ENCODE measurements around the gene NFIX. TPM values are rescaled to one million over a fixed set of nuclear protein-coding genes. Genes with fewer than 3 reads are reported as not detected.

Gene NFIX
- total and polyA plus RNA-seq, 2 of the 13 experiments (the other 11 are each of a cell fraction or from before 2014, with no cell fraction given) = 3.4 to 5.4 TPM

DNA sequence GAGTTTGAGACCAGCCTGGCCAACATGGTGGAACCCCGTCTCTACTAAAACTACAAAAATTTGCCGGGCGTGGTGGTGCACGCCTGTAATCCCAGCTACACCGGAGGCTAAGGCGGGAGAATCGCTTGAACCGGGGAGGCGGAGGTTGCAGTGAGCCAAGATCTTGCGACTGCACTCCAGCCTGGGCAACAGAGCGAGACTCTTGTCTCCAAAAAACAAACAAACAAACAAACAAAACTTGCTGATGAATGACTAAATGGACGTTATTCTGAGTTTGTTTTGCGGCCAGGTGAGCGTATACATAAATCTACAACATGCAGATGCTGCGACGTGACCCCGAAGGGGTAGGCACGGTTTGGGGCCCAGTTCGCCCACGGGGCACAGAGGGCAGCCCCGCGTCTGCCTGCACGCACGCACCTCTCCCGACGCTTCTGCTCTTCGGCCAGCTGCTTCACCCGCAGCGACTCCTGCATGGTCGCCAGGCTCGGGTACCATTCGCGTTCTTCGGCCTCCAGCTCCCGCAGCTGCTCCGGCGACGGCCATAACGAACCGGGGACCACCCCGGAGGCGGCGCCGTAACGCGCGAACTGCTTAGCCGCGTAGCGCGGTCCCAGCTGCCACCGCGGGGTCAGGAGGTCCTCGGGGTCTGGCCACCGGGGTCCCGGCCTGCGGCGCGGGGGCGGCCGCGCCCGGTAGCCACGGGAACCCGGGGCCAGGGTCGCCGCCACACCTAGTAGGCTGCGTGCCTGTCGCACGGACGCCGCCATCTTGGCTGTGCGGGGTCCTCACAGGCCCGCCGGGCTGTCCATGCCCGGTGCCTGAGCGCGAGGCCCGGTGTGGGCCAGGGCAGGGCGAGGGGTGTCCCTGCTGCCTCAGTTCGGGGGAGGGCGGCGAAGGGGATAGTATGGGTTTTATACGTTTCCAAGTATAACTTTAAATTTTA, 38.6 kb upstream of the NFIX start, which contains the start of gene GADD45GIP1 (continued):
- TF ChIP-seq, protein P1, sequence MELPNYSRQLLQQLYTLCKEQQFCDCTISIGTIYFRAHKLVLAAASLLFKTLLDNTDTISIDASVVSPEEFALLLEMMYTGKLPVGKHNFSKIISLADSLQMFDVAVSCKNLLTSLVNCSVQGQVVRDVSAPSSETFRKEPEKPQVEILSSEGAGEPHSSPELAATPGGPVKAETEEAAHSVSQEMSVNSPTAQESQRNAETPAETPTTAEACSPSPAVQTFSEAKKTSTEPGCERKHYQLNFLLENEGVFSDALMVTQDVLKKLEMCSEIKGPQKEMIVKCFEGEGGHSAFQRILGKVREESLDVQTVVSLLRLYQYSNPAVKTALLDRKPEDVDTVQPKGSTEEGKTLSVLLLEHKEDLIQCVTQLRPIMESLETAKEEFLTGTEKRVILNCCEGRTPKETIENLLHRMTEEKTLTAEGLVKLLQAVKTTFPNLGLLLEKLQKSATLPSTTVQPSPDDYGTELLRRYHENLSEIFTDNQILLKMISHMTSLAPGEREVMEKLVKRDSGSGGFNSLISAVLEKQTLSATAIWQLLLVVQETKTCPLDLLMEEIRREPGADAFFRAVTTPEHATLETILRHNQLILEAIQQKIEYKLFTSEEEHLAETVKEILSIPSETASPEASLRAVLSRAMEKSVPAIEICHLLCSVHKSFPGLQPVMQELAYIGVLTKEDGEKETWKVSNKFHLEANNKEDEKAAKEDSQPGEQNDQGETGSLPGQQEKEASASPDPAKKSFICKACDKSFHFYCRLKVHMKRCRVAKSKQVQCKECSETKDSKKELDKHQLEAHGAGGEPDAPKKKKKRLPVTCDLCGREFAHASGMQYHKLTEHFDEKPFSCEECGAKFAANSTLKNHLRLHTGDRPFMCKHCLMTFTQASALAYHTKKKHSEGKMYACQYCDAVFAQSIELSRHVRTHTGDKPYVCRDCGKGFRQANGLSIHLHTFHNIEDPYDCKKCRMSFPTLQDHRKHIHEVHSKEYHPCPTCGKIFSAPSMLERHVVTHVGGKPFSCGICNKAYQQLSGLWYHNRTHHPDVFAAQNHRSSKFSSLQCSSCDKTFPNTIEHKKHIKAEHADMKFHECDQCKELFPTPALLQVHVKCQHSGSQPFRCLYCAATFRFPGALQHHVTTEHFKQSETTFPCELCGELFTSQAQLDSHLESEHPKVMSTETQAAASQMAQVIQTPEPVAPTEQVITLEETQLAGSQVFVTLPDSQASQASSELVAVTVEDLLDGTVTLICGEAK (IDR thresholded peaks at IDR 0.05) = no peak
- TF ChIP-seq, protein P1 (CRISPR knock-in tag; IDR thresholded peaks at IDR 0.05) = no peak; the same call in 1 of the 2 replicates
- no peak for TF ChIP-seq KDM1A (CRISPR knock-in tag; IDR thresholded peaks at IDR 0.05)
- no peak for TF ChIP-seq NFE2L2 (IDR thresholded peaks at IDR 0.05; ENCODE audit: low read length)
- TF ChIP-seq MAF1 (CRISPR knock-in tag; IDR thresholded peaks at IDR 0.05; ENCODE audit: borderline replicate concordance) = no peak
- TF ChIP-seq ZNF510 (CRISPR knock-in tag; IDR thresholded peaks at IDR 0.05; ENCODE audit: low read depth) = no peak
- 0 out of 2 replicates have a peak, but pooled peaks have one; percentile 36 for TF ChIP-seq ZNF788 (CRISPR knock-in tag; IDR thresholded peaks at IDR 0.05; ENCODE audit: borderline replicate concordance)
- TF ChIP-seq, protein P2, sequence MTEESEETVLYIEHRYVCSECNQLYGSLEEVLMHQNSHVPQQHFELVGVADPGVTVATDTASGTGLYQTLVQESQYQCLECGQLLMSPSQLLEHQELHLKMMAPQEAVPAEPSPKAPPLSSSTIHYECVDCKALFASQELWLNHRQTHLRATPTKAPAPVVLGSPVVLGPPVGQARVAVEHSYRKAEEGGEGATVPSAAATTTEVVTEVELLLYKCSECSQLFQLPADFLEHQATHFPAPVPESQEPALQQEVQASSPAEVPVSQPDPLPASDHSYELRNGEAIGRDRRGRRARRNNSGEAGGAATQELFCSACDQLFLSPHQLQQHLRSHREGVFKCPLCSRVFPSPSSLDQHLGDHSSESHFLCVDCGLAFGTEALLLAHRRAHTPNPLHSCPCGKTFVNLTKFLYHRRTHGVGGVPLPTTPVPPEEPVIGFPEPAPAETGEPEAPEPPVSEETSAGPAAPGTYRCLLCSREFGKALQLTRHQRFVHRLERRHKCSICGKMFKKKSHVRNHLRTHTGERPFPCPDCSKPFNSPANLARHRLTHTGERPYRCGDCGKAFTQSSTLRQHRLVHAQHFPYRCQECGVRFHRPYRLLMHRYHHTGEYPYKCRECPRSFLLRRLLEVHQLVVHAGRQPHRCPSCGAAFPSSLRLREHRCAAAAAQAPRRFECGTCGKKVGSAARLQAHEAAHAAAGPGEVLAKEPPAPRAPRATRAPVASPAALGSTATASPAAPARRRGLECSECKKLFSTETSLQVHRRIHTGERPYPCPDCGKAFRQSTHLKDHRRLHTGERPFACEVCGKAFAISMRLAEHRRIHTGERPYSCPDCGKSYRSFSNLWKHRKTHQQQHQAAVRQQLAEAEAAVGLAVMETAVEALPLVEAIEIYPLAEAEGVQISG (CRISPR knock-in tag; IDR thresholded peaks at IDR 0.05) = peak; percentile 69
- no peak for TF ChIP-seq FOXM1 (CRISPR knock-in tag; IDR thresholded peaks at IDR 0.05)
- no peak; a peak in 1 of 4 replicates for TF ChIP-seq EP300 (IDR thresholded peaks at IDR 0.05; ENCODE audit: low read depth in 2 of 2, low read length in 2 of 2)
- TF ChIP-seq EP300 (CRISPR knock-in tag; IDR thresholded peaks at IDR 0.05; ENCODE audit: borderline replicate concordance) = no peak
- TF ChIP-seq ZEB1 (IDR thresholded peaks at IDR 0.05; ENCODE audit: insufficient replicate concordance, low read depth) = no peak
